OCI-LY3 (cell line): Measurements from ENCODE around the gene TULP1.
A peak's percentile ranks its signal among the peaks of the same experiment; 100 is the strongest.

Source experiments
- H2AFZ ChIP-seq: fragments of 200-600, 300-600 bp; shearing (Covaris generic); 2 replicates; pipeline ENCODE4 v1.6.0; 2014; ENCODE audit warnings: antibody characterized with exemption, low read depth, low read length
- H3K27ac ChIP-seq: fragments of 200-600, 300-600 bp; sonication (generic); 2 replicates; pipeline ENCODE4 v1.5.1; 2014; ENCODE audit warnings: mild to moderate bottlenecking, low read length, moderate library complexity, mixed read lengths
- H3K27me3 ChIP-seq: fragments of 200-600, 300-600 bp; sonication (generic); 2 replicates; pipeline ENCODE4 v1.6.1; 2014; ENCODE audit warnings: low read depth, low read length, mixed read lengths
- H3K36me3 ChIP-seq: fragments of 200-600, 300-600 bp; sonication (generic); replicated peaks from 2 replicates; pipeline ENCODE3; 2014; ENCODE audit warnings: low read depth, low read length, mixed read lengths
- H3K4me1 ChIP-seq: fragments of 300-600, 200-600 bp; sonication (generic); 2 replicates; pipeline ENCODE4 v1.6.1; 2014; ENCODE audit warnings: low read length, mixed read lengths
- H3K4me2 ChIP-seq: fragments of 200-600, 300-600 bp; sonication (generic); 2 replicates; pipeline ENCODE4 v1.6.1; 2014; ENCODE audit warnings: low read length, mixed read lengths
- H3K4me3 ChIP-seq: fragments of 300-600, 200-600 bp; sonication (generic); 2 replicates; pipeline ENCODE4 v1.5.1; 2014; ENCODE audit warnings: antibody characterized with exemption, mild to moderate bottlenecking, low read length, moderate library complexity
- H3K79me2 ChIP-seq: fragments of 300-600, 200-600 bp; shearing (Covaris generic); 2 replicates; pipeline ENCODE4 v1.6.1; 2014; ENCODE audit warnings: mild to moderate bottlenecking, low read length, mixed read lengths
- H3K9ac ChIP-seq: fragments of 300-600, 200-600 bp; shearing (Covaris generic); 2 replicates; pipeline ENCODE4 v1.6.0; 2014; ENCODE audit warnings: mild to moderate bottlenecking, low read length, moderate library complexity
- H3K9me3 ChIP-seq: fragments of 200-600, 300-600 bp; shearing (Covaris generic); 2 replicates; pipeline ENCODE4 v1.6.1; 2014; ENCODE audit warnings: low read length, mixed read lengths; ENCODE audit not compliant: insufficient read depth
- H4K20me1 ChIP-seq: fragments of 200-600, 300-600 bp; sonication (generic); 2 replicates; pipeline ENCODE4 v1.6.1; 2016; ENCODE audit warnings: low read length, mixed read lengths; ENCODE audit not compliant: insufficient read depth
- EZH2phosphoT487 ChIP-seq: fragments of 200-600 bp; shearing (Covaris generic); IDR thresholded peaks from 2 replicates; pipeline ENCODE4 v1.6.1; 2018; ENCODE audit warnings: antibody characterized with exemption, mixed run types, low read depth
- TF ChIP-seq, protein P1 (sequence below): fragments of 200-600, 300-600 bp; sonication (generic); IDR thresholded peaks from 2 replicates; pipeline ENCODE4 v1.5.1; 2014; ENCODE audit warnings: antibody characterized with exemption, low read length, low read depth

TULP1 gene

DNA sequence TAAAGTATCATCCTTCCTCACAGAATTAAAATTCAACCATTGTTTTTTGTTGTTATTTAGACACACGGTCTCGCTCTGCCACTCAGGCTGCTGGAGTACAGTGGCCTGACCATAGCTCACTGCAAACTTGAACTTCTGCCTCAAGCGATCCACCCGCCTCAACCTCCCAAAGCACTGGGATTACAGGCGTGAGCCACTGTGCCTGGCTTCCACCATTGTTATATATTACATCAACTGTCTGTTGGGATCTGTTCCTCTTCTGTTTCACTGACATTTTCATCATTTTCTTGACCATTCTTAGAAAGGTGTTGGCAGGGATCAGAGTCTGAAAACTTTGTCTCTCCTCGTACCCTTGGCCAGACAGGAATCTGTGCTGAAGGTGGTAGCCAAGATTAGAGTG, 21.3 kb upstream of the TULP1 start:
- no peak overlapping the region for H3K4me2 ChIP-seq
- H3K27ac ChIP-seq, result no peak overlapping the region

DNA sequence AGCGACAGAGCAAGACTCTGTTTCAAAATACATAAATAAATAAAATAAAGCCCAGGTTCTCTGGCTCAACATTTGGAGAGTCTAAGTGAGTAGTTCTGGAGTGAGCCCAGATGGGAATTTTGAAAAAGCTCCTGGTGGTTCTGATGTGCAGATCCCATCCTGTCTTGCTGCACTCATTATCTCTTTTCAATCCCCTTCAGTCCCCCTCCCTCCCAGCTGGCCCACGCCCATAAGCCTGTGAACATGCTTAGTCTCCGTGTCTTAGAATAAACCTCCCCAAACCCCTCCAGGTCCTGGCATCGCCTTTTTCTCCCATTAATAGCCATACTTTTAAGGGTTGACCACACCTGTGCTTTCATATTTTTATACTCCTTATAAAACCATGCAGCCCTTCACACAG, 19.4 kb upstream of the TULP1 start:
- Histone ChIP-seq H3K4me3 (no peak overlapping the region), H3K27me3 (no peaks in the 10 kb centered on the region; the same call in 1 of the 2 replicates), H2AFZ (no peak overlapping the region), H3K9me3 (no peaks in the 10 kb centered on the region), H3K4me1 (no peaks in the 10 kb centered on the region), H3K36me3 (no peaks in the 10 kb centered on the region), H3K9ac (no peak overlapping the region), H4K20me1 (no peaks in the 10 kb centered on the region), H3K79me2 (no peaks in the 10 kb centered on the region), H3K27ac (no peak overlapping the region), H3K4me2 (no peak overlapping the region)
- no peak for TF ChIP-seq EZH2phosphoT487
- TF ChIP-seq, protein P1, sequence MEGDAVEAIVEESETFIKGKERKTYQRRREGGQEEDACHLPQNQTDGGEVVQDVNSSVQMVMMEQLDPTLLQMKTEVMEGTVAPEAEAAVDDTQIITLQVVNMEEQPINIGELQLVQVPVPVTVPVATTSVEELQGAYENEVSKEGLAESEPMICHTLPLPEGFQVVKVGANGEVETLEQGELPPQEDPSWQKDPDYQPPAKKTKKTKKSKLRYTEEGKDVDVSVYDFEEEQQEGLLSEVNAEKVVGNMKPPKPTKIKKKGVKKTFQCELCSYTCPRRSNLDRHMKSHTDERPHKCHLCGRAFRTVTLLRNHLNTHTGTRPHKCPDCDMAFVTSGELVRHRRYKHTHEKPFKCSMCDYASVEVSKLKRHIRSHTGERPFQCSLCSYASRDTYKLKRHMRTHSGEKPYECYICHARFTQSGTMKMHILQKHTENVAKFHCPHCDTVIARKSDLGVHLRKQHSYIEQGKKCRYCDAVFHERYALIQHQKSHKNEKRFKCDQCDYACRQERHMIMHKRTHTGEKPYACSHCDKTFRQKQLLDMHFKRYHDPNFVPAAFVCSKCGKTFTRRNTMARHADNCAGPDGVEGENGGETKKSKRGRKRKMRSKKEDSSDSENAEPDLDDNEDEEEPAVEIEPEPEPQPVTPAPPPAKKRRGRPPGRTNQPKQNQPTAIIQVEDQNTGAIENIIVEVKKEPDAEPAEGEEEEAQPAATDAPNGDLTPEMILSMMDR, result no peak

More for the DNA sequence above, 21.3 kb upstream of the TULP1 start:
- no peak overlapping the region for H2AFZ ChIP-seq
- no peaks in the 10 kb centered on the region for H3K36me3 ChIP-seq
- H3K9me3 ChIP-seq, result no peaks in the 10 kb centered on the region
- no peak overlapping the region for H3K4me3 ChIP-seq
- H4K20me1 ChIP-seq, result no peaks in the 10 kb centered on the region
- no peaks in the 10 kb centered on the region for H3K27me3 ChIP-seq
- TF ChIP-seq, protein P1, result no peak
- no peak for TF ChIP-seq EZH2phosphoT487
- no peaks in the 10 kb centered on the region for H3K79me2 ChIP-seq
- H3K4me1 ChIP-seq, result no peaks in the 10 kb centered on the region
- H3K9ac ChIP-seq, result no peak overlapping the region

DNA sequence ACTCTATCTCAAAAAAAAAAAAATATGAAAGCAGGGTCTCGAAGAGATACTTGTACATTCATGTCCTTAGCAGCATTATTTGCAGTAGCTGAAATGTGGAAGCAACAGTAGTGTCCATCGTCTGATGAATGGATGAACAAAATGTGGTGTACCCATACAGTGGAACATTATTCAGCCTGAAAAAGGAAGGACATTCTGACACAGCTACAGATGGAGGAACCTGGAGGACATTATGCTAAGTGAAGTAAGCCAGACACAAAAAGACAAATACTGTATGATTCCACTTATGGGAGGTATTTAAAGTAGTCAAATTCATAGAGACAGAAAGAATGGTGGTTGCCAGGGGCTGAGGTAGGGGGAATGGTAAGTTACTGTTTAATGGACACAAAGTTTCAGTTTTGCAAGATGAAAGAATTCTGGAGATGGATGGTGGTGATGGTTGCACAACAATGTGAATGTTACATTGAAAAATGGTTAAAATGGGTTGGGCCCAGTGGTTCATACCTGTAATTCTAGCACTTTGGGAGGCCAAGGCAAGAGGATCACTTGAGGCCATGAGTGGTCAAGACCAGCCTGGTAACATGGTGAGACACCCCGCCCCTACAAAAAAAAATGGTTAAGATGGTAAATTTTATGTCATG, 11.8 kb upstream of the TULP1 start:
- H3K9ac ChIP-seq, result no peak overlapping the region
- H2AFZ ChIP-seq, result no peak overlapping the region
- no peaks in the 10 kb centered on the region for H3K36me3 ChIP-seq
- no peak for TF ChIP-seq EZH2phosphoT487
- TF ChIP-seq, protein P1, result no peak
- H4K20me1 ChIP-seq, result no peaks in the 10 kb centered on the region
- H3K79me2 ChIP-seq, result no peaks in the 10 kb centered on the region
- H3K4me3 ChIP-seq, result no peak overlapping the region
- H3K4me2 ChIP-seq, result no peak overlapping the region
- no peak overlapping the region for H3K27ac ChIP-seq
- H3K9me3 ChIP-seq, result no peaks in the 10 kb centered on the region
- H3K4me1 ChIP-seq, result peaks cover 9% of the 10 kb centered on the region
- H3K27me3 ChIP-seq, result no peaks in the 10 kb centered on the region; the same call in 1 of the 2 replicates

DNA sequence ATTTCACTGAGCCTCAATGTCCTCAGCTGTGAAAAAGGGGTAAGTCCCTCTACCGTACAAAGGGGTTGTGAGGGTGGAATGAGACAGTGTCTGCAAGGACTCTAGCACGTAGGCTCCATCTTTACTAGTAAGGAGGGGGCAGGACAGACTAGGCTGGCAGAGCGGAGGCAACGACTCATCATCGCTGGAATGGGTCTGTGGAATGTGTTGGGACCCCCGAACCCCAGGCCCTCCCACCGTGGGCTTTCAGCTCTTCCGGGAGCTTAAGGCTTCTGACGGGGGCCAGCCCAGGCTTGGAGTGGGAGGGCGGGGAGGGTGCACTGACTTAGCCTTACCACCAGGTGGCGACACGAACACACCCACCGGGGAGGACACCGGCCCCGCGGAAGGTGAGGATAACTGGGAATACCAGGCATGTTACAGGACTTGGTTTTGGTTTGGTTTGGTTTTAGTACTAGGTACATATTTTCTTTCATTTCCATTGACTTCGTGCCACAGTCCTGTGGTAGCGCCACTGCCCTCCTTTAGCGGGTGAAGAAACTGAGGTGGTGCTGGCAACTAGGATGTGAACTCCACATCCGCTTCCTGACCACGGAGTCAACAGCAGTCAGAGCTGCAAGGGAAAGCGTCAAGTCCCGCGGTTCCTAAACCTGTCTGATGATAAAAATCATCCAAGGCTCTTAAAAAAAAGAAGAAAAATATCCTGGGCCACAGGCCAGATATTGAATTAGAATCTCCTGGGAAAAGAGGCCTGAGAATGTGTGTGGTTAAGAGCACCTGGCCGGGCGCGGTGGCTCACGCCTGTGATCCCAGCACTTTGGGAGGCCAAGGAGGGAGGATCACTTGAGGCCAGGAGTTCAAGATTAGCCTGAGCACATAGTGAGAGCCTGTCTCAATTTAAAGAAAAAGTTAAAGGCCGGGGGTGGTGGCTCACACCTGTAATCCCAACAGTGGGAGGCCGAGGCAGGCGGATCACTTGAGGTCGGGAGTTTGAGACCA, 10.3 kb upstream of the TULP1 start:
- Histone ChIP-seq H3K9me3 (no peaks in the 10 kb centered on the region), H3K27me3 (no peaks in the 10 kb centered on the region; the same call in 1 of the 2 replicates), H3K4me1 (peaks cover 9% of the 10 kb centered on the region), H3K27ac (no peak overlapping the region), H4K20me1 (no peaks in the 10 kb centered on the region), H2AFZ (peak overlapping the region; percentile 95), H3K79me2 (no peaks in the 10 kb centered on the region), H3K36me3 (no peaks in the 10 kb centered on the region), H3K9ac (peak overlapping the region; percentile 42; the same call in 1 of the 2 replicates), H3K4me3 (peak overlapping the region; percentile 66), H3K4me2 (peak overlapping the region; percentile 88)
- TF ChIP-seq, protein P1, result peak; percentile 70
- no peak for TF ChIP-seq EZH2phosphoT487
